LoVo (cell line): ENCODE data around the gene CAV2.

ENCODE experiments used
- DNase-seq: peaks from one replicate; pipeline ENCODE4 v3.0.0-alpha.2; 2016; ENCODE audit warnings: low spot score

CAV2 gene

GRCh38 chr7:116495736-116496135 is 3.8 kb upstream of the CAV2 start:
- no peak for DNase-seq

GRCh38 chr7:116496653-116497052 is 2.9 kb upstream of the CAV2 start:
- DNase-seq: no peak

GRCh38 chr7:116497708-116498107 is 1.8 kb upstream of the CAV2 start:
- no peak for DNase-seq

GRCh38 chr7:116500078-116500853 is 728 bp downstream of the CAV2 start:
- peak; percentile 65 for DNase-seq

- DNase-seq: peak; percentile 54
Measured at GRCh38 chr7:116501425-116502167, 2.1 kb downstream of the CAV2 start.

- DNase-seq: no peak
Measured at GRCh38 chr7:116502201-116503096, 2.9 kb downstream of the CAV2 start.

GRCh38 chr7:116503835-116504234 is 4.3 kb downstream of the CAV2 start:
- DNase-seq: no peak

GRCh38 chr7:116505278-116505677 is 5.7 kb downstream of the CAV2 start:
- no peak for DNase-seq

- DNase-seq: no peak
Measured at GRCh38 chr7:116505823-116506222, 6.3 kb downstream of the CAV2 start.

GRCh38 chr7:116509982-116510579 is 10.5 kb downstream of the CAV2 start:
- DNase-seq: no peak

- DNase-seq: no peak
Measured at GRCh38 chr7:116510795-116511194, 11.3 kb downstream of the CAV2 start.

GRCh38 chr7:116511552-116512519 is 12.3 kb downstream of the CAV2 start:
- peak; percentile 75 for DNase-seq

GRCh38 chr7:116512520-116513188 is 13.1 kb downstream of the CAV2 start:
- DNase-seq: peak; percentile 58

GRCh38 chr7:116515584-116515983 is 16.0 kb downstream of the CAV2 start:
- DNase-seq: no peak

GRCh38 chr7:116516324-116516723 is 16.8 kb downstream of the CAV2 start:
- no peak for DNase-seq

GRCh38 chr7:116517626-116518025 is 18.1 kb downstream of the CAV2 start:
- DNase-seq: no peak

- no peak for DNase-seq
Measured at GRCh38 chr7:116518961-116519360, 19.4 kb downstream of the CAV2 start.

GRCh38 chr7:116521046-116521664 is 21.6 kb downstream of the CAV2 start:
- no peak for DNase-seq

- DNase-seq: peak; percentile 30
Measured at GRCh38 chr7:116522247-116522646, 22.7 kb downstream of the CAV2 start.

GRCh38 chr7:116524221-116524608 is 24.7 kb downstream of the CAV2 start:
- DNase-seq: no peak
